K562 (cell line): ENCODE results near the gene TGM5. TPM values are rescaled to one million over a fixed set of nuclear protein-coding genes. Genes with fewer than 3 reads are reported as not detected.
A peak's percentile ranks its signal among the peaks of the same experiment; 100 is the strongest.

Experiments used
- CHD2 ChIP-seq: IDR thresholded peaks from 2 replicates; pipeline ENCODE4 v1.6.1; 2011; ENCODE audit warnings: low read depth, low read length
- CHD4 ChIP-seq: fragments of 200-600 bp; sonication (generic); IDR thresholded peaks from 3 replicates; pipeline ENCODE4 v1.6.1; 2012; ENCODE audit warnings: low read depth, mild to moderate bottlenecking, mixed read lengths, low read length, inconsistent platforms; ENCODE audit not compliant: insufficient read depth, insufficient replicate concordance, poor library complexity, severe bottlenecking
- HDAC3 ChIP-seq: fragments of 450-650 bp; IDR thresholded peaks from 2 replicates; pipeline ENCODE4 v1.6.1; 2018; ENCODE audit warnings: borderline replicate concordance, mild to moderate bottlenecking, moderate library complexity; ENCODE audit not compliant: partially characterized antibody
- PPARD ChIP-seq: fragments of 250-450 bp; sonication (Bioruptor Pico); IDR thresholded peaks from 2 replicates; pipeline ENCODE4 v1.8.0; 2022; ENCODE audit warnings: inconsistent platforms, mild to moderate bottlenecking, moderate library complexity
- RBM39 ChIP-seq: fragments of 200-400 bp; formaldehyde crosslinking; optimal IDR thresholded peaks from 2 replicates; pipeline ENCODE3; 2018; ENCODE audit warnings: low read depth, low read length
- SMARCA4 ChIP-seq: fragments of 450-650 bp; IDR thresholded peaks from 2 replicates; pipeline ENCODE4 v1.6.1; 2016
- TEAD4 ChIP-seq, 2 experiments: sonication (generic) in 1 of 2; formaldehyde crosslinking in 1 of 2; IDR thresholded peaks; 2 replicates each; pipeline versions ENCODE4 v1.6.1 to v1.8.0; 2012 to 2022; ENCODE audit warnings: borderline replicate concordance in 1 of 2, inconsistent platforms in 1 of 2, low read length in 1 of 2, mild to moderate bottlenecking in 1 of 2, missing genetic modification reagents in 1 of 2
- TGIF2 ChIP-seq: sonication (generic); formaldehyde crosslinking; IDR thresholded peaks from 2 replicates; pipeline ENCODE4 v1.8.1; 2022; ENCODE audit warnings: mild to moderate bottlenecking, missing genetic modification reagents, moderate library complexity
- TOE1 ChIP-seq, 2 experiments: fragments of 450-650 bp in 1 of 2; sonication (generic) in 1 of 2; formaldehyde crosslinking in 1 of 2; IDR thresholded peaks; 2 replicates each; pipeline versions ENCODE4 v1.7.1 to v1.8.0; 2016 to 2022; ENCODE audit warnings: borderline replicate concordance in 2 of 2, mild to moderate bottlenecking in 2 of 2, antibody characterized with exemption in 1 of 2, inconsistent platforms in 1 of 2, low read depth in 1 of 2, missing genetic modification reagents in 1 of 2, moderate library complexity in 1 of 2
- TSHZ1 ChIP-seq: fragments of 250-450 bp; sonication (Bioruptor Pico); IDR thresholded peaks from 2 replicates; pipeline ENCODE4 v1.4.0; 2020; ENCODE audit warnings: mild to moderate bottlenecking, moderate library complexity
- ZNF134 ChIP-seq: fragments of 250-450 bp; sonication (Bioruptor Pico); conservative IDR thresholded peaks from 2 replicates; pipeline ENCODE4 v1.4.0; 2020
- ZNF584 ChIP-seq: fragments of 200-800 bp; sonication (Bioruptor generic); IDR thresholded peaks from 2 replicates; pipeline ENCODE4 v1.6.1; 2016; ENCODE audit warnings: low read depth, mild to moderate bottlenecking, missing genetic modification characterization, missing compliant biosample characterization
- ZNF586 ChIP-seq: fragments of 450-650 bp; formaldehyde crosslinking; conservative IDR thresholded peaks from 2 replicates; pipeline ENCODE4 v1.4.0; 2020; ENCODE audit warnings: mild to moderate bottlenecking, moderate library complexity
- ZNF592 ChIP-seq: fragments of 450-650 bp; IDR thresholded peaks from 2 replicates; pipeline ENCODE4 v1.6.1; 2017; ENCODE audit warnings: antibody characterized with exemption, mild to moderate bottlenecking
- ZNF609 ChIP-seq: sonication (generic); formaldehyde crosslinking; IDR thresholded peaks from 2 replicates; pipeline ENCODE4 v1.8.1; 2023; ENCODE audit warnings: missing genetic modification reagents, mild to moderate bottlenecking, borderline replicate concordance
- polyA plus RNA-seq, 8 experiments: library from polyadenylated mRNA; depleted of rRNA in 4 of 8; stranded (reverse) in 5 of 8; unstranded in 3 of 8; fragments of >200 nt; fragmentation: Nextera tagmentation in 2 of 8; fragmentation: Illumina TruSeq in 1 of 8; extraction: Ambion mirVana in 2 of 8; extraction: Trizol in 1 of 8; gene quantifications; 2 replicates each; pipeline versions ENCODE4 v1.2.1 to v1.2.3, GENCODE V29; 2011 to 2014; ENCODE audit warnings: inconsistent platforms in 1 of 8, missing spikeins in 1 of 8
- total RNA-seq, 7 experiments: library from RNA; depleted of rRNA in 6 of 7; stranded (reverse); fragments of >200 nt in 6 of 7; fragmentation: Illumina TruSeq in 2 of 7; extraction: Trizol in 2 of 7; gene quantifications; 2 replicates each; pipeline versions ENCODE4 v1.2.1 to v1.2.3, GENCODE V29; 2011 to 2021; ENCODE audit warnings: low replicate concordance in 1 of 7

Gene TGM5
- total and polyA plus RNA-seq, 9 of the 15 experiments (the other 6 are each of a cell fraction or from before 2014, with no cell fraction given): 0.03 to 0.10 (median 0.07) TPM; not detected in 6

- TF ChIP-seq ZNF609: no peak
- no peak for TF ChIP-seq CHD2
- no peak for TF ChIP-seq ZNF134 (CRISPR knock-in tag)
- TF ChIP-seq PPARD (CRISPR knock-in tag): no peak
- no peak for TF ChIP-seq SMARCA4
- TF ChIP-seq ZNF592: no peak
- no peak for TF ChIP-seq TEAD4 (IDR thresholded peaks at IDR 0.05; ENCODE audit: low read length)
- TF ChIP-seq TEAD4 (CRISPR knock-in tag; IDR thresholded peaks at IDR 0.05; ENCODE audit: borderline replicate concordance): no peak
- TF ChIP-seq TOE1 (IDR thresholded peaks at IDR 0.05; ENCODE audit: borderline replicate concordance): no peak
- TF ChIP-seq TOE1 (CRISPR knock-in tag; IDR thresholded peaks at IDR 0.05; ENCODE audit: borderline replicate concordance, low read depth): no peak
- no peak for TF ChIP-seq CHD4
- TF ChIP-seq TGIF2: no peak
- no peak for TF ChIP-seq RBM39
- TF ChIP-seq ZNF584 (CRISPR knock-in tag): no peak
- TF ChIP-seq ZNF586 (CRISPR knock-in tag): no peak
- TF ChIP-seq TSHZ1 (CRISPR knock-in tag): no peak
- peak; percentile 27 for TF ChIP-seq HDAC3
Observed at GRCh38 chr15:43285609-43286037, 18.9 kb upstream of the TGM5 start (continued).
